Brain microvascular endothelial cell (primary cell): ENCODE data around the gene SUPT5H.
A peak's percentile ranks its signal among the peaks of the same experiment; 100 is the strongest.

Experiments
- DNase-seq: peaks from one replicate; pipeline ENCODE4 v3.0.0-alpha.2; 2020
- H3K27ac ChIP-seq: fragments of 250-450 bp; sonication (Bioruptor Pico); 2 replicates; pipeline ENCODE4 v1.5.1; 2020; ENCODE audit warnings: mild to moderate bottlenecking, moderate library complexity
- H3K27me3 ChIP-seq: fragments of 250-450 bp; sonication (Bioruptor Pico); replicated peaks from 2 replicates; pipeline ENCODE4 v1.5.1; 2020; ENCODE audit warnings: mild to moderate bottlenecking
- H3K36me3 ChIP-seq: fragments of 250-450 bp; sonication (Bioruptor Pico); replicated peaks from 2 replicates; pipeline ENCODE4 v1.5.1; 2020; ENCODE audit warnings: mild to moderate bottlenecking
- H3K4me3 ChIP-seq: 2 replicates; pipeline ENCODE4 v1.5.1; 2011; ENCODE audit warnings: low read depth, mild to moderate bottlenecking, control low read depth, low read length, moderate library complexity
- CTCF ChIP-seq: IDR thresholded peaks from 2 replicates; pipeline ENCODE4 v1.5.1; 2011; ENCODE audit warnings: low read depth, mild to moderate bottlenecking, moderate library complexity, low read length, control low read depth, inconsistent platforms; ENCODE audit errors: missing control alignments
- in situ Hi-C: cut with HindIII; loops from 2 replicates; pipeline ENCODE4 v1.10.0; 2017; ENCODE audit warnings: low sequenced_read_pairs, low pct_ligation_motif_present

SUPT5H gene

DNA sequence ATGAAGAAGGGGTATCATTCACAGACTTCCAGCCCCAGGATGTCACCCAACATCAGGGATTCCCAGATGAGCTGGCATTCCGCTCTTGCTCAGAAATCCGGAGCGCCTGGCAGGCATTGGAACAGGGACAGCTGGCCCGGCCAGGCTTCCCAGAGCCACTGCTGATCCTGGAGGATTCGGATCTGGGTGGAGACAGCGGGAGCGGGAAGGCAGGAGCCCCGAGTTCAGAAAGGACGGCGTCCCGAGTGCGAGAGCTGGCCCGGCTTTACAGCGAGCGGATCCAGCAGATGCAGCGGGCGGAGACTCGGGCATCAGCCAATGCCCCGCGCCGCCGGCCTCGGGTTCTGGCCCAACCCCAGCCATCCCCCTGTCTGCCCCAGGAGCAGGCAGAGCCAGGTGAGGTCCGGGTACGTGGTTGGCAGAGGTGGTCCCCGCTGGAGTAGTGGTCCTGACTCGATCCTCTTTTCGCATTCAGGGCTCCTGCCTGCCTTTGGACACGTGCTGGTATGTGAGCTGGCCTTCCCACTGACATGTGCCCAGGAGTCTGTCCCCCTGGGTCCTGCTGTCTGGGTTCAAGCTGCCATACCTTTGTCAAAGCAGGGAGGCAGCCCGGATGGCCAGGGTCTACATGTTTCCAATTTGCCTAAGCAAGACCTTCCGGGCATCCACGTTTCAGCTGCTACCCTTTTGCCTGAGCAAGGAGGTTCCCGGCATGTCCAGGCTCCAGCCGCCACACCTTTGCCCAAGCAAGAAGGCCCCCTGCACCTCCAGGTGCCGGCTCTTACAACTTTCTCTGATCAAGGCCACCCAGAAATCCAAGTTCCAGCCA is 21.9 kb upstream of the SUPT5H start:
- Histone ChIP-seq H3K27ac (no peak overlapping the region), H3K4me3 (no peak overlapping the region), H3K27me3 (no peaks in the 10 kb centered on the region), H3K36me3 (peaks cover 67% of the 10 kb centered on the region)
- in situ Hi-C loops = no loop called here
- TF ChIP-seq CTCF = no peak
- no peak for DNase-seq

DNA sequence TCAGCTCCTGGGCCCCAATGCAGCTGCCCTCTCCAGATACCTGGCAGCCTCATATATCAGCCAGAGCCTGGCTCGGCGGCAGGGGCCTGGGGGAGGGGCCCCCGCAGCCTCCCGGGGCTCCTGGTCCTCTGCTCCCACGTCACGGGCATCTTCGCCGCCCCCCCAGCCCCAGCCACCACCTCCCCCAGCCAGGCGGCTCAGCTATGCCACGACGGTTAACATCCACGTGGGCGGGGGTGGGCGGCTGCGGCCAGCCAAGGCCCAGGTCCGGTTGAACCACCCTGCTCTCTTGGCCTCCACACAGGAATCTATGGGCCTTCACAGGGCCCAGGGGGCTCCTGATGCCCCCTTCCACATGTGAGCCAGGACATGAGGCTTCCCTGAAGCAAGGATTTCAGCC is 20.4 kb upstream of the SUPT5H start:
- in situ Hi-C loops = no loop called here
- H3K4me3 ChIP-seq = no peak overlapping the region
- peaks cover 53% of the 10 kb centered on the region for H3K36me3 ChIP-seq
- no peak overlapping the region for H3K27ac ChIP-seq
- no peaks in the 10 kb centered on the region for H3K27me3 ChIP-seq
- DNase-seq = no peak
- TF ChIP-seq CTCF = no peak

- Histone ChIP-seq H3K27me3 (no peaks in the 10 kb centered on the region), H3K27ac (no peak overlapping the region), H3K36me3 (peaks cover 44% of the 10 kb centered on the region), H3K4me3 (no peak overlapping the region)
- DNase-seq = no peak
- in situ Hi-C loops = no loop called here
- TF ChIP-seq CTCF = no peak
Observed at GRCh38 chr19:39425744-39426143, 19.6 kb upstream of the SUPT5H start.

DNA sequence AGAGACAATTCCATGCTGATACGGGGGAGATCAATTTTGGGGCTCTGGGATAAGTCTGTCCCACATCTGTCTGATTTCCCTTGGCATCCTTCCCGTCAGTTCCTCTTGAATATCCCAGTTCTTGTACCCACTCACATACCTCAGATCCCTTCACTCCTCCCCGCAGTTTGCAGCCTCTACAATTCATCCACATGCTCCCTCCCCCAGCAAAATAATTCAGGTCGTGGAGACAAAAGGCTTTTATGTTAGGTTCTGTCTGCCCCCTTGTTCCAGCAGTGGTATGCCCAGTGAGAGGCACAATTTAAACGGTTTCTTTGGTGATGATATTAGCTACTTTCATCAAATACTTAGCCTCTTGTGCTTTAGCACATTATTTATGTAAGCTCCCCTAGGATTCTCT is 19.2 kb upstream of the SUPT5H start:
- DNase-seq = no peak
- Histone ChIP-seq H3K4me3 (no peak overlapping the region), H3K27me3 (no peaks in the 10 kb centered on the region), H3K36me3 (peaks cover 42% of the 10 kb centered on the region), H3K27ac (no peak overlapping the region)
- no peak for TF ChIP-seq CTCF
- in situ Hi-C loops = no loop called here

- Histone ChIP-seq H3K4me3 (no peak overlapping the region), H3K27me3 (no peaks in the 10 kb centered on the region), H3K36me3 (peaks cover 38% of the 10 kb centered on the region), H3K27ac (peak overlapping the region; percentile 99)
- in situ Hi-C loops = no loop called here
- no peak for TF ChIP-seq CTCF
- no peak for DNase-seq
Observed at GRCh38 chr19:39427707-39428106, 17.7 kb upstream of the SUPT5H start.
